DMS 273 treated with DMSO at 0.1 percent for 48 hours (cell line): Measurements from ENCODE around the gene MUCL1.

Source experiments
- DNase-seq: peaks from one replicate; lab custom pipeline; 2025; lab: John Stamatoyannopoulos, UW

The MUCL1 gene

GRCh38 chr12:54891717-54892478 is 37.6 kb downstream of the MUCL1 start:
- DNase-seq = no peak
